B cell (primary cell): Measurements from ENCODE around the gene RBPJ.

Experiments
- EZH2 ChIP-seq: IDR thresholded peaks from 2 replicates; pipeline ENCODE4 v1.6.1; 2012; ENCODE audit warnings: borderline replicate concordance, low read depth, mild to moderate bottlenecking, moderate library complexity, low read length; ENCODE audit not compliant: insufficient read depth, poor library complexity, severe bottlenecking
- TF ChIP-seq, protein P1 (sequence below): fragments of 200-600 bp; IDR thresholded peaks from one replicate; pipeline ENCODE4 v1.8.0; 2022; ENCODE audit warnings: antibody characterized with exemption, mild to moderate bottlenecking

DNA sequence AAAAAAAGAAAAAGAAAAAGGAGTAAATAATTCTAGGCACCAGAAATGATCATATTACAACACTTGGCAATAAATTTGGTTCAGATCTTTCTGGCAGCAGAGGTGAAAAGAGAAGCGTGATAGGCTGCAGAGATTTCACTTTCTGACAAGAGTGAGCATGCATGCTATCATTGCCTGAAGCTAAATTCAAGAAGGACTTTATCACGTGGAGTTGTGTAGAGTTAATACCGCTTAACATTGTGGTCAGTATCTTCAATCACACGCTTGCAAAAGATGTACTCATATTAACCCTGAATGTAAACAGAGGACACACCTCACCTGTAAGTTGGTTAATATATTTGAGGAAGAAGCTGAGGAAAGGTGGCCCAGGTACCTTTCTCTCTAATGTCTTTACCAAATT, 31.4 kb upstream of the RBPJ start:
- TF ChIP-seq, protein P1, sequence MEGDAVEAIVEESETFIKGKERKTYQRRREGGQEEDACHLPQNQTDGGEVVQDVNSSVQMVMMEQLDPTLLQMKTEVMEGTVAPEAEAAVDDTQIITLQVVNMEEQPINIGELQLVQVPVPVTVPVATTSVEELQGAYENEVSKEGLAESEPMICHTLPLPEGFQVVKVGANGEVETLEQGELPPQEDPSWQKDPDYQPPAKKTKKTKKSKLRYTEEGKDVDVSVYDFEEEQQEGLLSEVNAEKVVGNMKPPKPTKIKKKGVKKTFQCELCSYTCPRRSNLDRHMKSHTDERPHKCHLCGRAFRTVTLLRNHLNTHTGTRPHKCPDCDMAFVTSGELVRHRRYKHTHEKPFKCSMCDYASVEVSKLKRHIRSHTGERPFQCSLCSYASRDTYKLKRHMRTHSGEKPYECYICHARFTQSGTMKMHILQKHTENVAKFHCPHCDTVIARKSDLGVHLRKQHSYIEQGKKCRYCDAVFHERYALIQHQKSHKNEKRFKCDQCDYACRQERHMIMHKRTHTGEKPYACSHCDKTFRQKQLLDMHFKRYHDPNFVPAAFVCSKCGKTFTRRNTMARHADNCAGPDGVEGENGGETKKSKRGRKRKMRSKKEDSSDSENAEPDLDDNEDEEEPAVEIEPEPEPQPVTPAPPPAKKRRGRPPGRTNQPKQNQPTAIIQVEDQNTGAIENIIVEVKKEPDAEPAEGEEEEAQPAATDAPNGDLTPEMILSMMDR: no peak
- TF ChIP-seq EZH2: no peak
